ENCODE results near the gene TMEM39B.
"Not testable (repeated sequence)": the region's sequence is repeated elsewhere in the genome, so short reads cannot be mapped to it uniquely, and the experiment has no call there.

The TMEM39B gene

DNA sequence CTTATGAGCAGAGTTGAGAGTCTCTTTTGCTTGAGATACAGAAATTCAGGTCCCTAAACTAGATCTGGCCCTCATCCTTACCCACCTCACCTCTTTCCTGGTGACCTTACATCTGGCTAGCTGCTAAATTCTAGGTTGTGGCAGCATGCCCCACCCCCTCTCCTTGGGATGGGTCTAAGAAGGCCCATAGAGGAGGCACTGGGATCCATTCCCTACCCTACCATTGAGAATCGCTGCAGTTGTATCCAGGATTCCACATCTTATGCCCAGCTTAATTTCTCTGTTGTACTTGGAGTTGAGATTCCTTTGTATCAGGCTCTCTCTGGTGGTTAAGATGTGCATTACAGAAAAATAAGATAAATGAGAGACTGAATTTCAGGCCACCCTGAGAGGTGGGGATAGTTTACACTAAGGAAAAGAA lies 9.5 kb upstream of the TMEM39B start:
- Histone ChIP-seq H3K4me3 (ENCODE audit: low read length) (no peak overlapping the region), H3K4me2 (ENCODE audit: low read depth, low read length) (no peak overlapping the region), H3K79me2 (ENCODE audit: low read length) (no peaks in the 10 kb centered on the region), H3K9me3 (replicated peaks; ENCODE audit: insufficient read depth, low read length) (no peaks in the 10 kb centered on the region), H3K9me2 (replicated peaks; ENCODE audit: insufficient read depth, low read length) (no peaks in the 10 kb centered on the region), H4K20me1 (ENCODE audit: insufficient read depth, low read length) (no peaks in the 10 kb centered on the region; the same call in 1 of the 2 replicates), H3F3A (ENCODE audit: insufficient read depth, low read length) (peaks cover 9% of the 10 kb centered on the region), H3K27ac (ENCODE audit: low read length) (no peak overlapping the region), H3K9ac (ENCODE audit: low read length) (no peak overlapping the region), H2AFZ (ENCODE audit: low read length) (no peak overlapping the region), H3K4me1 (ENCODE audit: low read length) (peaks cover 12% of the 10 kb centered on the region), H3K27me3 (replicated peaks; ENCODE audit: insufficient read depth, low read length) (no peaks in the 10 kb centered on the region), H3K36me3 (replicated peaks; ENCODE audit: insufficient read depth, low read length) (peaks cover 6% of the 10 kb centered on the region; the same call in 1 of the 2 replicates)
- TF ChIP-seq, protein P1, sequence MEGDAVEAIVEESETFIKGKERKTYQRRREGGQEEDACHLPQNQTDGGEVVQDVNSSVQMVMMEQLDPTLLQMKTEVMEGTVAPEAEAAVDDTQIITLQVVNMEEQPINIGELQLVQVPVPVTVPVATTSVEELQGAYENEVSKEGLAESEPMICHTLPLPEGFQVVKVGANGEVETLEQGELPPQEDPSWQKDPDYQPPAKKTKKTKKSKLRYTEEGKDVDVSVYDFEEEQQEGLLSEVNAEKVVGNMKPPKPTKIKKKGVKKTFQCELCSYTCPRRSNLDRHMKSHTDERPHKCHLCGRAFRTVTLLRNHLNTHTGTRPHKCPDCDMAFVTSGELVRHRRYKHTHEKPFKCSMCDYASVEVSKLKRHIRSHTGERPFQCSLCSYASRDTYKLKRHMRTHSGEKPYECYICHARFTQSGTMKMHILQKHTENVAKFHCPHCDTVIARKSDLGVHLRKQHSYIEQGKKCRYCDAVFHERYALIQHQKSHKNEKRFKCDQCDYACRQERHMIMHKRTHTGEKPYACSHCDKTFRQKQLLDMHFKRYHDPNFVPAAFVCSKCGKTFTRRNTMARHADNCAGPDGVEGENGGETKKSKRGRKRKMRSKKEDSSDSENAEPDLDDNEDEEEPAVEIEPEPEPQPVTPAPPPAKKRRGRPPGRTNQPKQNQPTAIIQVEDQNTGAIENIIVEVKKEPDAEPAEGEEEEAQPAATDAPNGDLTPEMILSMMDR (IDR thresholded peaks at IDR 0.05; ENCODE audit: low read length): peak; percentile 60
- TF ChIP-seq EZH2phosphoT487 (IDR thresholded peaks at IDR 0.05; ENCODE audit: low read length): no peak
- peak; percentile 41 for DNase-seq

DNA sequence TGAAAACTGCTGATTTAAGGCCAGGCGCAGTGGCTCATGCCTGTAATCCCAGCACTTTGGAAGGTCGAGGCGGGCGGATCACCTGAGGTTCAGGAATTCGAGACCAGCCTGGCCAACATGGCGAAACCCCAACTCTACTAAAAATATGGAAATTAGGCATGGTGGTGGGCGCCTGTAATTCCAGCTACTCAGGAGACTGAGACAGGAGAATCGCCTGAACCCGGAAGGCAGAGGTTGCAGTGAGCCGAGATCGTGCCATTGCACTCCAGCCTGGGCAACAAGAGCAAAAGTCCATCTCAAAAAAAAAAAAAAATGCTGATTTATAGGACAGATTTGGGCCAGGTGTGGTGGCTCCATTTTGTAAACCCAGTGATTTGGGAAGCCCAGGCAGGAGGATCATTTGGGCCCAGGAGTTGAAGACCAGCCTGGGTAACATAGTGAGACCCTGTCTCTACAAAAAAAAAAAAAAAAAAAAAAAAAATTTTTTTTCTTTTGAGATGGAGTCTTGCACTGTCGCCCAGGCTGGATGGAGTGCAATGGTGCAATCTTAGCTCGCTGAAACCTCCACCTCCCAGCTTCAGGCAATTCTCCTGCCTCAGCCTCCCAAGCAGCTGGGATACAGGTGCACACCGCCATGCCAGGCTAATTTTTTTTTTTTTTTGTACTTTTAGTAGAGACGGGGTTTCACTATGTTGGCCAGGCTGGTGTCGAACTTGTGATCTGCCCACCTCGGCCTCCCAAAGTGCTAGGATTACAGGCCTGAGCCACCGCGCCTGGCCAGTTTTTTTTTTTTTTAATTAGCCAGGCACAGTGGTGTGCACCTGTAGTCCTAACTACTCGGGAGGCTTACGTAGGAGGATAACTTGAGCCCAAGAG lies 6.9 kb upstream of the TMEM39B start:
- not testable (repeated sequence) for DNase-seq; H2AFZ ChIP-seq (ENCODE audit: low read length); H4K20me1 ChIP-seq (ENCODE audit: insufficient read depth, low read length); H3K4me3 ChIP-seq (ENCODE audit: low read length); H3K79me2 ChIP-seq (ENCODE audit: low read length); H3K9me2 ChIP-seq (replicated peaks; ENCODE audit: insufficient read depth, low read length); H3K9ac ChIP-seq (ENCODE audit: low read length); H3K36me3 ChIP-seq (replicated peaks; ENCODE audit: insufficient read depth, low read length); H3K27me3 ChIP-seq (replicated peaks; ENCODE audit: insufficient read depth, low read length); H3K9me3 ChIP-seq (replicated peaks; ENCODE audit: insufficient read depth, low read length)
- peak overlapping the region; percentile 31; the same call in 1 of the 2 replicates for H3K4me2 ChIP-seq (ENCODE audit: low read depth, low read length)
- H3K4me1 ChIP-seq (ENCODE audit: low read length): peaks cover 12% of the 10 kb centered on the region
- H3K27ac ChIP-seq (ENCODE audit: low read length): peak overlapping the region; percentile 47; the same call in 1 of the 2 replicates
- H3F3A ChIP-seq (ENCODE audit: insufficient read depth, low read length): peaks cover 15% of the 10 kb centered on the region

DNA sequence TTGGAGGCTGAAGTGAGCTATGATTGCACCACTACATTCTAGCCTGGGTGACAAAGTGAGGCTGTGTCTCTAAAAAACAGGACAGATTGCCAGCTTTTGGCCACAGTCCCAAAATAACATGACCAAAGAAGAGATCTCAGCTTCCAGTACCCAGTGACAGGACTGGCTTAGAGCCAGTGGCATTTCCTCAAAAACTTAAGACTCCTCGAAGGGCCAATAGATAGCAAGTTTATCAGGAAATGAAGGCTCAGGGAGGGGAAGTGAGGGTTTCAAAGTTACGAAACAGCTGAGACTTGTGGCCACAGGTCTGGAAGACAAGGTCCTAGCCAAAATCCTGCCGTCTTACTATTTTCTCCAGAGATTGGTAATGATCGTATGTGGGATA lies 6.3 kb upstream of the TMEM39B start:
- Histone ChIP-seq H3K9me2 (replicated peaks; ENCODE audit: insufficient read depth, low read length) (no peaks in the 10 kb centered on the region), H3K27me3 (replicated peaks; ENCODE audit: insufficient read depth, low read length) (no peaks in the 10 kb centered on the region), H3K36me3 (replicated peaks; ENCODE audit: insufficient read depth, low read length) (no peaks in the 10 kb centered on the region), H4K20me1 (ENCODE audit: insufficient read depth, low read length) (no peaks in the 10 kb centered on the region), H3K79me2 (ENCODE audit: low read length) (no peaks in the 10 kb centered on the region), H3K9me3 (replicated peaks; ENCODE audit: insufficient read depth, low read length) (no peaks in the 10 kb centered on the region), H3K27ac (ENCODE audit: low read length) (peak overlapping the region; percentile 47; the same call in 1 of the 2 replicates), H3K4me1 (ENCODE audit: low read length) (peaks cover 12% of the 10 kb centered on the region), H3F3A (ENCODE audit: insufficient read depth, low read length) (peaks cover 15% of the 10 kb centered on the region), H2AFZ (ENCODE audit: low read length) (no peak overlapping the region), H3K4me3 (ENCODE audit: low read length) (no peak overlapping the region), H3K4me2 (ENCODE audit: low read depth, low read length) (peak overlapping the region; percentile 31; the same call in 1 of the 2 replicates), H3K9ac (ENCODE audit: low read length) (no peak overlapping the region)
- DNase-seq: peak; percentile 60
- TF ChIP-seq EZH2phosphoT487 (IDR thresholded peaks at IDR 0.05; ENCODE audit: low read length): no peak
- TF ChIP-seq, protein P1 (IDR thresholded peaks at IDR 0.05; ENCODE audit: low read length): no peak
- no peak for TF ChIP-seq EZH2 (optimal IDR thresholded peaks at IDR 0.05; ENCODE audit: low read depth, low read length)

Measured in MM.1S (cell line).